LHCN-M2 (cell line): ENCODE measurements around the gene CEBPA. TPM values are rescaled to one million over a fixed set of nuclear protein-coding genes. Genes with fewer than 3 reads are reported as not detected.
"Not testable (repeated sequence)": the region's sequence is repeated elsewhere in the genome, so short reads cannot be mapped to it uniquely, and the experiment has no call there.

Experiments
- DNase-seq: peaks from one replicate; pipeline ENCODE4 v3.0.0-alpha.2; 2012; ENCODE audit warnings: low read depth
- total RNA-seq: library from RNA; depleted of rRNA; stranded (reverse); fragments of >200 nt; gene quantifications from 2 replicates; pipeline ENCODE4 v1.2.3, GENCODE V29; 2014

Gene CEBPA
- total RNA-seq, 1 experiment from 2014 or later, result 0.17 TPM

DNA sequence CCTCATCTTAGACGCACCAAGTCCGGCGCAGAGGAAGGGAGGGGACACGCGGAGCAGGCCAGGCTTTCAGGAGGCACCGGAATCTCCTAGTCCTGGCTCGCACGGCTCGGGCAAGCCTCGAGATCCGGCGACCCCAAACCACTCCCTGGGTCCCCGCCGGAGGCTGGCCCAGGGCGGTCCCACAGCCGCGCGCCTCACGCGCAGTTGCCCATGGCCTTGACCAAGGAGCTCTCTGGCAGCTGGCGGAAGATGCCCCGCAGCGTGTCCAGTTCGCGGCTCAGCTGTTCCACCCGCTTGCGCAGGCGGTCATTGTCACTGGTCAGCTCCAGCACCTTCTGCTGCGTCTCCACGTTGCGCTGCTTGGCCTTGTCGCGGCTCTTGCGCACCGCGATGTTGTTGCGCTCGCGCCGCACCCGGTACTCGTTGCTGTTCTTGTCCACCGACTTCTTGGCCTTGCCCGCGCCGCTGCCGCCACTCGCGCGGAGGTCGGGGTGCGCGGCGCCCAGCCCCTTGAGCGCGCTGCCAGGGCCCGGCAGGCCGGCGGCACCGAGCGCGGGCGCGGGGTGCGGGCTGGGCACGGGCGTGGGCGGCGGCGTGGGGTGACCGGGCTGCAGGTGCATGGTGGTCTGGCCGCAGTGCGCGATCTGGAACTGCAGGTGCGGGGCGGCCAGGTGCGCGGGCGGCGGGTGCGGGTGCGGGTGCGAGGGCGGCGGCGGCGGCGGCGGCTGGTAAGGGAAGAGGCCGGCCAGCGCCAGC, 1.0 kb downstream of the CEBPA start:
- no peak for DNase-seq

DNA sequence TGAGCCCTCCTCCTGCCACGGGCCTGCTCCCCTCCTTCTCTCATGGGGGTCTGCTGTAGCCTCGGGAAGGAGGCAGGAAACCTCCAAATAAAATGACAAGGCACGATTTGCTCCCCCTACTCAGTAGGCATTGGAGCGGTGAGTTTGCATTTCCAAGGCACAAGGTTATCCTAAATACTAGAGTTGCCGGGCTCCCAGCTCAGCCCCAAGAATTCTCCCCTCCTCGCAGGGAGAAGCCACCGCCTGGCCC, 1.5 kb downstream of the CEBPA start:
- DNase-seq, result no peak

DNA sequence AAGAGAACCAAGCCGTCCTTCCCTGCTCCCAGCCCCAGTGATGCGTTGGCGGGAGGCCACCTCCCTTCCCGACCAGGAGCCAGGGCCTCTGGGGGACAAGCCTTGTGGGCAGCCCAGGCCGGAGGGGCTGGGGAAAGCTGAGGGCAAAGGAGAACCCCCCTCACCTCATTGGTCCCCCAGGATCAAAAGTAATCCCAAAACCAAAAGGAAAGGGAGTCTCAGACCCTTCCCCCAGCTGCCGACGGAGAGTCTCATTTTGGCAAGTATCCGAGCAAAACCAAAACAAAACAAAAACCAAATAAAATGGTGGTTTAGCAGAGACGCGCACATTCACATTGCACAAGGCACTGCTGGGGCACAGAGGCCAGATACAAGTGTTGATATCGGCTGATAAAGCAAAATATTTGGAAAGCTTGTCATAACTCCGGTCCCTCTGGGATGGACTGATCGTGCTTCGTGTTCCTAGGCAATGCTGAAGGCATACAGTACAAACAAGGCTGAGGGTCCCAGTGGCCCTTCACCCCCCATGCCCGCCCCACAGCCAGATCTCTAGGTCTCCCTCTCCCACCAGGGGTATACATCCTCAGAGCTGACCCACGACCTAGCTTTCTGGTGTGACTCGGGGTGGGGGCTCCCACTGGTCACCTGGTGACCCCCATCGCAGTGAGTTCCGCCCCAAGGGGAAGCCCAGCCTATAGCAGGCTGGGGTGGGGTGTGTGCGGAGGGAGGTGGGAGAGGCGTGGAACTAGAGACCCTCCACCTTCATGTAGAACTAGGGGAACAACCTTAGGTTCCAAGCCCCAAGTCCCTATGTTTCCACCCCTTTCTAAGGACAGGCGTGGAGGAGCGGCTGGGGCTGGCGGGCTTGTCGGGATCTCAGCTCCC, 2.1 kb downstream of the CEBPA start:
- no peak for DNase-seq

DNA sequence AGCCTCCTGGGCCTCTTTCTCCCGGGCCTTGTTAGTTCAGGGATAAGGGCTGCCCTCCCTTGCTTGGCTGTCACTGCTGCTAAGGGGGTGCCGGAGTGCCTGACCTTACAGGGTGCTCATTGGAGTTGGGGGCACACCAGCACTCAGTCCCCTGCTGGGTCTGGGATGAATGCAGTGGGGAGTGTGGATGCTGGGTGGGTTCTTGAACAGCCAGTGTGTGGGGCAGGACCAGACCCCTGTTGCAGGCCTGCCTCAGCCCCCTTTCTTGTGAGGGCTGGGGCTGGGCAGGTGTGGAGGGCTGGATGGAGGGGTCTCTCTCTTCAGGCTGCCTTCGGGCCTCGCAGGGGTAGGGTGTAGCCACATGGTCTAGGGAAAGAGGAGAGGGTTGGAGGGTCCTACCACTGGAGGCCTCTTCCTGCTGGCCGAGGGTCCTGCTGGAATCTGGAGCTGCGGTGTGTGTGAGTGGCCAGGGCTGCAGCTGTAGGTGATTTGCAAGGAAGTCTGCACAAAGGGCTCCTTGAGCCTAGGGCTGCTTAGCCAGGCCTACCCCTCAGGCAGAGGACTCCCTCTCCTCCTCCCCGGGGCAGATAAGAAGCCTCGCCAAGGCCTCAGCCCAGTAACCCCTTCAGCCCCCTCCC, 3.2 kb downstream of the CEBPA start:
- DNase-seq, result no peak

DNA sequence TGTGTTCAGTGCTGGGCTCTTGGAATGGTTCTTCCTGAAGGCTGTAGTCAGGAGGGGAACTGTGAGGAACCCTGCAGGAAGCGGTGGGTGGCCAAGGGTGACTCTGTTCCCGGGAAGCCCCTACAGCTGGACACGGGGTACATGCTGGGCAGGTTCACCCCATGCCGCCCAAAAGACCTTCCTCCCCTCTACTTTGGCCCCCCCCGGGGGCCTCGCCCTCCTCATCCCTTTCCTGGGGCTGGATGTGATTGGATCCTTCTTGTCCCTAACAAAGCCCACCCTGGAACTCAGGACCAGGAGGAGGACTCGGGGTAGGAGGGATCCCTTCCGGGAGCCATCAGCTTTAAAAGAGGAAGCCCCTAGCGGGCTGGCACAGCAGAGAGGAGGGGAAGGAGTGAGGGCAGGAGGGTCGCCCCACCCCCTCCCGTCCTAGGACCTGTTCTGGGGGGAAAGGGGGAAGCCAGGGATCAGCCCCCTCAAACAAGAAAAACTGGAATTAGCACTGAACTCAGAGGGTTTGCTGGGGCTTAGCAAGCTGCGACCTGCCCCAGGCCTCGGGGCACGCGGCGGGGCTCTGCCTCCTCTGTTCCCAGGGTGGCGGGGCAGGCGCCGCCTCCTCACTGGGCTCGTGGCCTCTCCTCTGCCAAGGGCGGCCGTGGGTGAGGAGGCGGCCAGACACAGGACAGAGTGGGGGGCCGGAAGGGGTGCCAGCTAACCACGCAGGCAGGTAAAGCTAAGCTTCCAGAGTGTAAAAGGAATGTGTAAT, 4.0 kb downstream of the CEBPA start:
- DNase-seq, result no peak

DNA sequence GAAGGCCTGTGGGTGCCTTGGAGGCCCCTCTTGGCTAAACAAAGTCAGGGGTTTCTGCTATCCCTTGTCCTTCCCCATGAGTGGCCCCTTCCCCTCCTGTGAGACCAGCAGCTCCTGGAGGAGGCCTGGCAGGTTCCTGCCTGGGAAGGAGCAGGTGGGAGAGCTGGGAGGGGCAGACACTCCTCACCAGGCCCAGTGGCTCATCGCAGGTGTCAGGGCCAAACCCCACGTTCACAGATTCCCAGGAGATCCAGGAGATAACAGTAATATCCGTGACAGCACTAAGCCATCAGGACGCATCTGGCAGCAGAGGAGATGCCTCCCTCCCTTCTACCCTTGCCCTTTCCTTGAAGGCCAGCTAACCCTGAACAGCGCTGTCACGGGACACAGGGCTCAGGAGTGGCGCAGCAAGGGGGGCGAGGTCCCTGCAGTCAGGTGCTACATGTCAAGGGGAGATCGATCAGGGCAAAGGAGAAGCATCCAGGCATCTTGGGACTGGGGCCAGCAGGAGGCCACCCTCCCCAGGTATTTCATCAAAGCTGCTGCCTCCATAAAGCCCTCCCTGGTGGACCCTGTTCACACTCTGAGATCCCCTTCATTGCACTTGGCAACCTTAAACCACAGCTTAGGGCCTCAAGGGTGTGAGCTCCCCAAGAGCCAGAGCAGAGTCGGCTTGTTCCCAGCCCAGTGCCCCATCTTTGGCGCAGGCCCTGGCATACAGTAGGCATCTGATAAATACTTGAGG, 4.8 kb downstream of the CEBPA start:
- DNase-seq, result no peak

DNA sequence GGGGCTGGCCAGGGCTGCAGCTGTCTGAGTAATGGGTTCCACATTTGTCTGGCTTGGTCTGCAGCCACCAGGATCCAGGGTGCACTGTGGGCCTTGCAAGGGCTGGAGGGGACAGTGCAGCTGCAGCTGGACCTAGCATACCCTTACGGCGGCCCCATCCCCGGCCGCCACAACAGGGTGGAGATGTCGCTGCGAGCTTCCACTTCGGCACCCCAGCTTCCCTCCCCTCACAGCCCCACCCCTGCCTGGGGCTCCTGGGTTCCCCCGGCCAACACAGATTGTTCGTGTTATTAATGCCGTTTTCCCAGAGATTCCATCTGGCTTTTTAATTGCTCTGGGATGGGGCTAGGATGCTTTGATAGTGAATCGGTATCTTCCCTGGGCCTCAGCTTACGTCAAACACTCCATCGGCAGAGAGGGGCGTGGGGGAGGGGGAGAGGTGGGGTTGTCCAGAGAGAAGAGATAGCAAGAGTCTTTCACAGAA, 5.8 kb downstream of the CEBPA start:
- DNase-seq, result no peak

DNA sequence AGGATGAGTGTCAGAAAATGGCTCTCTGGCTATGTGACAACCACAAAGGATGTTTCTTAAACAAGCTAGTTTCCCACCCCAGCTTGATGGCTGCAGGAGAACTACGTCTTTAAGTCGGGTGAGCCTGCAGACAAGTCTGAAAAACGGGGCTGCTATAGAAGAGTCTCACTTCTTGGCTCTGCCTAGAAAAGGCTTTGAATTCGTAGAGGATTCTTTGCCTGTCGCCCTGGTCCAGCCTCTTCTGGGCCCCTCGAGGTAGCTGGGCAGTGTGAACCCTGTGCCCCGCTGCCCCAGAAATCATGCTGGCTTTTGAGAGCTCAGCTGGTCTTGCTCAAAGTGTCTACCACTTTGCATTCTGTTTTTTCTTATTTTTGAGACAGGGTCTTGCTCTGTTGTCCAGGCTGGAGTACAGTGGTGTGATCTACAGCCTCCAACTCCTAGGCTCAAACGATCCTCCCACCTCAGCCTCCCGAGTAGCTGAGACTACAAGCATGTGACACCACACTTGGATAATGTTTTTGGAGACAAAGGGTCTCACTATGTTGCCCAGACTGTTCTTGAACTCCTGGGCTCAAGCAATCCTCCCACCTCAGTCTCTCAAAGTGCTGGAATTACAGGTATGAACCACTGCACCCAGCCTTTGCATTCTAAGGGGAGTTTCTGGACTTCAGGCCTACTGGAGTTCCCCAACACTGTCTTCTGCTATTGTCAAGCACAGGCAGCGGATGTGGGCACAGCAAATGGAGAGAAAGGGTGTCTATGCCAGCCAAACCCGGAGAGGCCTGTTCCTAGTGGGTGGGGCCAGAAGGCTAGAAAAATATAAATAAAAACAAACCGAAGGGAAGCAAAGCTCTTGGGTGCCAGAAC, 6.5 kb downstream of the CEBPA start:
- no peak for DNase-seq

DNA sequence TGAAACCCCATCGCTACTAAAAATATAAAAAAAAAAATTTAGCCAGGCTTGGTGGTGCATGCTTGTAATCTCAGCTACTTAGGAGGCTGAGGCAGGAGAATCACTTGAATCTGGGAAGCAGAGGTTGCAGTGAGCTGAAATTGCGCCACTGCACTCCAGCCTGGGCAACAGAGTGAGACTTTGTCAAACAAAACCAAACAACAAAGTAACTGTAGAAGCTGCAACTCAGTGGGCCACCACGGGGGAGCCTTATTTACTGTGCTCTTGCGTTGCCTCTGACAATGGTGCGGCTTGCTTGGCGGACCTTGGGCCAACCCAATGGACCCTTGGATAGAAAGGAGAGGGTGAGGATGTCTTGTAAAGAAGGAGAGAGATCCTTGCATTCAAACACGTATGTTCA, 7.3 kb downstream of the CEBPA start:
- DNase-seq, result not testable (repeated sequence)

DNA sequence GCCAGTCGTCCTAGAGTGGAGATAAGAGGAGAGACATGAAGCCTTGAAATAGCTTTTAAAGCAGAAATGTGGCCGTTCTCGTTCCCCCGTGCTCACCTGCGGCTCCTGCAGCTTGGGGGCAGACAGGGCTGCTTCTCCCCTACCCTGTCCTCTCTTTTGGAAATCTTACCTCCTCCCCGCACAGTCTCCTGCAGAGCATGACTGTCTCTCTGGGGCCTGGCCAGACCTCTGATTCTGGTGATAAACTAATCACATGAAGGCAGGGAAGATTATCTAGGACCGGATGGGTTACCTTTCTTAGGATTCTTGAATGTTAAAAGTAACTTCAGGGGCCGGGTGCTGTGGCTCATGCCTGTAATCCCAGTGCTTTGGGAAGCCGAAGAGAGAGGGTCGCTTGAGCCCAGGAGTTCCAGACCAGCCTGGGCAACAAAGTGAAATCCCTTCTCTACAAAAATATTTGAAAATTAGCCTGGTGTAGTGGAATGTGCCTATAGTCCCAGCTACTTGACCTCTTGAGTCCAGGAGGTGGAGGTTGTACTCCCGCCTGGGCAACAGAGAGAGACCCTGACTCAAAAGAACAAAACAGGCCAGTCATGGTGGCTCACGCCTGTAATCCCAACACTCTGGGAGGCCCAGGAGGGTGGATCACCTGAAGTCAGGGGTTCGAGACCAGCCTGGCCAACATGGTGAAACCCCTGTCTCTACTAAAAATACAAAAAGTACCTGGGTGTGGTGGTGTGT, 8.1 kb downstream of the CEBPA start:
- no peak for DNase-seq

DNA sequence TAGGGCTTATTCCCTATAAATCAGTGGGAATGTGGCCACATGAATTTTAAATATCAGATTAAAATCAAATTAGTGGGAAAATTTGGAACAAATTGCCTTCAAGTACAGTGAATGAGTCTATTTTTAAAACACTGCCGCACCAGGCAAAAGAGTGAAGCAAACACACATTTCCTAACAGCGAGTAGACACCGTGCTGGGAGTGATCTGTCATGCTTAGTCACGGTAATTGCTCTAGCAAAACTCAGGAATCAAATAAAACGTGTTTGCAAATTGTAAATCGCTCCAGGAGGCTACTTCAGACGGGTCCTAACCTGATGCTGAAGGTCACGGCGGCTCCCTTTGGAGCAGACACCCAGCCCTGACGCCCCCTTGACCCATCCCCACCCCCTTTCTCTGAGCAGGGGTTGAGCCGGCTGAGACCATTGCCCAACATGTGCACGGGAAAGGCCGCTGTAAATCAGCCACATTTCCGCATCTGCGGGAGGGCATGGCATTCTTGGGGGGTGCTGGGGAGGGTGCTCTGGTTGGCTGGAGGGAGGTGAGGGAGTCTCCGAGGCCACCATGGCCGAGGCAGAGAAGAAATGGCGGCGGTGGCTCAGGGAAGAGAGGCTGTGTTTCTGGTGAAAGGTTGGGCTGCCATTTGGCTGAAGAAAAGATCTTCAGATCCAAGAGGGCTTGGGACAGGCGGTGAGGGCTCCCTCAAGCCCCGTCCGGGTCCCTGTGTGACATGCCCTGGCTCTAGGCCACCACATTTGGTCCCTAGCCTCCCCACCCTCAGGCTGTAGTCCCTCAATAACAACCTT, 8.9 kb downstream of the CEBPA start:
- DNase-seq, result peak; percentile 71

DNA sequence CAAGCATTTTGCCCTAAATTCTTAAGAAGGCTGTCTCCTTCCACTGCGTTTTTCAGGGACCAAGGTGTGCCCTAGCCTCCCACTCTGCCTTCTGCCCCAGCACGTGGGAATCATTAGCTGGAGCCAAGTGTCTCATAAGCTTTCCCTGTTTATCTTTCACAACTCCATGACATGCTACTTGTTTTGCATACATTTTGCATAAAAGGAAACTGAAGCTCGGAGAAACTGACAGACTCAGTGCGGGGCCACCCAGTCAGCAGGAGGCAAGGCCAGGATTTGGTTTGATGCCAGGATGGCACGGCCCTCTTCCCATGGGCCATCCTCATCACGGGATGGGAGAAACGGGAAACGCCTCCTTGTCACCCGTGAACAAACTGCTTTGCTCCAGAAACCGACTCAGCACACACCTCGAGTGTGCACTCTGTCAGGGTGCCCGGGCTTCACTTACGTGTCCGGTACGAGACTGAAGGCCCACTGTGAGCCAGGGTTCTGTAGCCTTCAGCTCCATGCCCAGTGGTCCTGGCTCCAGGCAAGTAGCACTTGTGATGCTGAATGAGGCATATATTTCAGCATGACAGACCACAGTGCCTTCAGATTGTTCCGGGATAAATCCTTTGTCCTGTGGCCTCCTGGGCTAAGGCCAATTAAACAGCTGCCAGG, 9.6 kb downstream of the CEBPA start:
- DNase-seq, result peak; percentile 19

DNA sequence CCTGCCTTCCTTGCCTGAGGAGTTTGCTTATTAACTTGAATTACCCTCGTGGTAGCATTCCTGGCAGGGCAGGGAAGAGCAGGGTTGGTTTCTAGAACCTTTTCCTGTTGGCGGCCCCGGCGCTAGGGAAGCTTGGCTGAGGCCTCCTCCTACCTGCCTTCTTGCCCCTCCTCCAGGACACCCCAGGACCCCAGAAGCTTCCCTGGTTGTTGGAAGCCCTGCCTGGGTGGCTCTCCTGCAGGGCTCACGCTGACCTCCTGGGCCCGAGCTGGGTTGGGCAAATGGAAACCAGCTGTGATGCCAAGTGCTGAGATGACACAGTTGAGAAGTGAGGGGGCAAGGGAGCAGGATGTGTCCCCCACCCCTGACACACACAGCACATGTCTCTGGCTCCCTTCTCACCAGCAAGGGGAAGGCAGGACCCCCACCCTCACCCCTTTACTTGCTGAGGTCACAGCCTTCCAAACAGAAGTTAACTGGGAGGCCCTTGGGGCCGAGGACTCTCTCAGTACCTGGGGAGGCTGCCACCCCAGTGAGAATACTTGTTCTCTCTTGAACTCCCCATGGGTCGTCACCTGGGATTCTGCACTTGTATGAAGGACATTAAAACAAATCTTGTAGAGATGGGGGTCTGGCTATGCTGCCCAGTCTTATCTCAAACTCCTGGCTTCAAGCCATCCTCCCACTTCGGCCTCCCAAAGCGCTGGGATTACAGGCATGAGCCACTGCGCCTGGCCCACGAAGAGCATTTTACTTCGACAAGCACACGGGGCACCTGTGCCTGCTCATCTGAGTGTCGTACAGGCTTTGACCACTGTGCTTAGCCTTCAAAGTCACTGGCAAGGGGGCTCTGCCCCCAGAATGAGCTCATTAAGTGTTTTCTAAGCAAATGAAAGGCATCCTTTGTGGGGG, 10.5 kb downstream of the CEBPA start:
- no peak for DNase-seq

DNA sequence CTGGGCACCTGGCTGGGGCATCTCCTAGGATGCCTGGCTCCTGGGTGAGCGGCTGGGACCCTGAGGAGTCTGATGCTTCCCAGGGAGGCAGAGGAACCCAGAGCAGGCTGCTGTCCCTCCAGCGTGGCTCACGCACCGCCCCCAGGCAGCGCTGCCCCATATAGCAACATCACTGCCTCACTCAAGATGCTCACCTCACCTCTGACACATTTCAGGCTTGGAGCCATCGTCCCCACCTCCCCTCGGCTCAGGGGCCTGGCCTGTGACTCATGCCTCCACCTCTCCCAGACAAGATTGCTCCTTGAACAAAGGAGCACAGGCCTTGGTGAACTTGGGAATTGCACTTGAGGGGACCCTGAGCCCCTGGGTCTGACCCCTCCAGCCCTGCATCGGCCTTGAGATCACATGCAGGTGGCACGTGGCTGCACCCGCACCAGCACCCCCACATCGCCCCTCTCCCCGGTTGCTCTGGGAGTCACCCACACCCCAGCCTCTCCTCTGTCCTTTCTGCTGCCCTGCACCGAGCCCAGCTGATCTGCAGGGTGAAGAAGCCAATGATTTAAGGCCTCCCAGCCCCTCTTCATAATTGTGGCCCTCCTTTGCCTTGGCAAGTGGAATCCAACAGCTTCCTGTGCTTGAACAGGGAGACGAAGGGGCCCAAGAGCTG, 11.2 kb downstream of the CEBPA start:
- DNase-seq, result no peak

DNA sequence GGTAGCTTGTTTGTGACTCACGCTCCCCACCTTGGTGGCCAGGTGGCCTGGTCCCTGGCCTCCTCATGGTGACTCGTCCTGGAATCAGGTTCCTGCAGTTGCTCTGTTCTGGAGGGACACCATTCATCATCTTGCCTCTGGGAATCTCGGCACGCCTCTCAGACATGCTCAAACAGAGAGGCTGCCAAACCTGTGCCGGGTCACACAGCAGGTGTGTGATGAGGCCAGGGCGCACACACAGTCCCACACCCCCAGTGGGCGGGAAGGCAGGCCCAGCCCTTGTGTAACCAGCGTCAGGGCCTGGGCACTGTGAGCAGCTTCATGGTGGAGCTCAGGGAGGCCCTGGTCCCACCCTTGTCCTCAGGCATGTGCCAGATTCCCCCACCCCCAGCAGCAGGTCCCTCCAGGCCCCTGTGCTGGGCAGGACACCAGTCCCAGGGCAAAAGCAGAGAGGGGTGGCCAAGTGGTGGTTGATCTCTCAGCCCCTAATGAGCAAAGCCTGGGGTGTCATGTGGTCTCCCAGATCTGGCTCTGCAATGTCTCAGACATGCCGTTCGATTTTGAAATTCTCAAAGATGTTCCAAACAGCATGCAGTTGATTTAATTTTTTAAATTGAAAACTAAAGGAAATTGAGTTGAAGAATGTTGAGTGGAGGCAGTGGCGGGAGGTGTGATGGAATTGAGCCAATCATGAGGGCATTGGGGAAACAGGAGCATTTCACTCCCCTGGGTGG, 12.1 kb downstream of the CEBPA start:
- no peak for DNase-seq

DNA sequence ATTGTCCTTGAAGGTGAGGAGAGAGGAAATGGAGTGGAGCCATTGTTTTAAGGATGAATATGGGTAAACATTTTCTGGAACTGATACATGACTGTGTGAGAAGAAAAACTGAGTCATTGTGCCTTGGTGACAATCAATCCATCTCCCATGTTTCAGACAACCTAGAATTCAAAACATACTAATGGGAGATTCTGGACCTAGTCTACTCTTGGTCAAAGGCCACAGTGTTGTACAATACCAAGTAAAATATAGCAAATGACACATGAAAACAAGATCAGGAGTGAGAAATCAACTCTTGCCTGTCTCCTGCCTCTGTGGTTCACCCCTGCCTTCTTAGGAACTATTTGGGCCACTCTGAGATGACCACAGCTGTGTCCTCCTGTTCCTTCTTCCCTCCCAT, 13.1 kb downstream of the CEBPA start:
- DNase-seq, result no peak
